GM19238 (cell line): Measurements from ENCODE around the gene MRPL50.

Source experiments
- DNase-seq: peaks from one replicate; pipeline ENCODE4 v3.0.0; 2011; ENCODE audit warnings: low spot score; ENCODE audit not compliant: insufficient read length

MRPL50 gene

GRCh38 chr9:101398068-101398929 is at the start of gene MRPL50, which contains the start of gene ZNF189:
Gene MRPL50, minus strand, starts transcription at chr9:101398618. Its CDS starts 26 bp downstream, at chr9:101398592.
Gene ZNF189, plus strand, starts transcription at chr9:101398851. Its CDS starts 306 bp downstream, at chr9:101399157.
- peak; percentile 80 for DNase-seq

GRCh38 chr9:101446732-101447131 is 48.3 kb upstream of the MRPL50 start:
- DNase-seq = no peak

- no peak for DNase-seq
These were observed 47.1 kb upstream of the MRPL50 start for GRCh38 chr9:101445353-101446029.

- DNase-seq = no peak
These were observed 45.0 kb upstream of the MRPL50 start for GRCh38 chr9:101443364-101443771.

- DNase-seq = no peak
These were observed 44.3 kb upstream of the MRPL50 start for GRCh38 chr9:101442736-101443135.

GRCh38 chr9:101442318-101442717 is 43.9 kb upstream of the MRPL50 start:
- no peak for DNase-seq

- DNase-seq = no peak
These were observed 42.4 kb upstream of the MRPL50 start for GRCh38 chr9:101440714-101441230.

- DNase-seq = no peak
These were observed 40.1 kb upstream of the MRPL50 start for GRCh38 chr9:101438523-101438922.

GRCh38 chr9:101437806-101438232 is 39.4 kb upstream of the MRPL50 start:
- DNase-seq = no peak

GRCh38 chr9:101435601-101436079 is 37.2 kb upstream of the MRPL50 start, which contains the start of gene ALDOB:
Gene ALDOB, minus strand, starts transcription at chr9:101435774. Its CDS starts 4,887 bp downstream, at chr9:101430887.
- no peak for DNase-seq

GRCh38 chr9:101434998-101435397 is 36.6 kb upstream of the MRPL50 start:
- no peak for DNase-seq

GRCh38 chr9:101433229-101433628 is 34.8 kb upstream of the MRPL50 start:
- no peak for DNase-seq

GRCh38 chr9:101432740-101433139 is 34.3 kb upstream of the MRPL50 start:
- DNase-seq = no peak

GRCh38 chr9:101432171-101432570 is 33.8 kb upstream of the MRPL50 start:
- DNase-seq = no peak

GRCh38 chr9:101429736-101430135 is 31.3 kb upstream of the MRPL50 start:
- no peak for DNase-seq

GRCh38 chr9:101428909-101429308 is 30.5 kb upstream of the MRPL50 start:
- DNase-seq = no peak

- DNase-seq = no peak
These were observed 29.7 kb upstream of the MRPL50 start for GRCh38 chr9:101427957-101428655.

GRCh38 chr9:101427358-101427757 is 28.9 kb upstream of the MRPL50 start:
- no peak for DNase-seq

- no peak for DNase-seq
These were observed 23.2 kb upstream of the MRPL50 start for GRCh38 chr9:101421653-101422065.

- DNase-seq = no peak
These were observed 21.4 kb upstream of the MRPL50 start for GRCh38 chr9:101419863-101420262.
